ENCODE data around the gene KCNAB3.

The KCNAB3 gene

GRCh38 chr17:7940034-7940433, 10.4 kb upstream of the KCNAB3 start:
- no peak for DNase-seq

- no peak for DNase-seq
Measured at GRCh38 chr17:7935859-7936258, 6.2 kb upstream of the KCNAB3 start.

- peak; percentile 85 to 91 (median 88) for DNase-seq
Measured at GRCh38 chr17:7932949-7933348, 3.3 kb upstream of the KCNAB3 start.

- peak; percentile 31 to 52 (median 38) for DNase-seq
Measured at GRCh38 chr17:7932483-7932891, 2.8 kb upstream of the KCNAB3 start.

- DNase-seq = peak; percentile 100
Measured at GRCh38 chr17:7931709-7932482, 2.2 kb upstream of the KCNAB3 start, which contains the start of the genes CNTROB and TRAPPC1. Gene CNTROB (plus strand): TSS chr17:7932206. CDS start chr17:7933080, 874 bp downstream. Gene TRAPPC1 (minus strand): TSS chr17:7931946. CDS start chr17:7931829, 117 bp downstream.

GRCh38 chr17:7930841-7931631, 1.4 kb upstream of the KCNAB3 start:
- no peak for DNase-seq

GRCh38 chr17:7927596-7927995, 2.1 kb downstream of the KCNAB3 start:
- no peak for DNase-seq

- peak; percentile 66 to 83 (median 74) for DNase-seq
Measured at GRCh38 chr17:7922845-7923628, 6.6 kb downstream of the KCNAB3 start.

- peak in 1 of 3 donors; percentile 35 for DNase-seq
Measured at GRCh38 chr17:7922269-7922844, 7.3 kb downstream of the KCNAB3 start.

- DNase-seq = no peak
Measured at GRCh38 chr17:7916808-7917207, 12.8 kb downstream of the KCNAB3 start.

GRCh38 chr17:7916385-7916682, 13.3 kb downstream of the KCNAB3 start:
- DNase-seq = no peak

- DNase-seq = peak; percentile 79 to 94 (median 89)
Measured at GRCh38 chr17:7915611-7916384, 13.9 kb downstream of the KCNAB3 start, which contains the start of gene RNF227. Gene RNF227 (minus strand): TSS chr17:7916289. CDS start chr17:7916195, 94 bp downstream.

GRCh38 chr17:7915179-7915610, 14.5 kb downstream of the KCNAB3 start:
- DNase-seq = peak in 2 of 3 donors; percentile 20 to 34

GRCh38 chr17:7912927-7913524, 16.6 kb downstream of the KCNAB3 start:
- peak; percentile 80 to 87 (median 87) for DNase-seq

- DNase-seq = peak; percentile 51 to 78 (median 76)
Measured at GRCh38 chr17:7911116-7911515, 18.5 kb downstream of the KCNAB3 start.

- DNase-seq = peak in 1 of 3 donors; percentile 38
Measured at GRCh38 chr17:7910711-7911110, 18.9 kb downstream of the KCNAB3 start.

- DNase-seq = no peak
Measured at GRCh38 chr17:7910281-7910680, 19.4 kb downstream of the KCNAB3 start.

GRCh38 chr17:7909089-7909488, 20.6 kb downstream of the KCNAB3 start:
- no peak for DNase-seq

GRCh38 chr17:7903154-7904103, 26.2 kb downstream of the KCNAB3 start:
- no peak for DNase-seq

- peak; percentile 84 to 92 (median 89) for DNase-seq
Measured at GRCh38 chr17:7897773-7898172, 31.9 kb downstream of the KCNAB3 start.

Measured in suppressor macrophage treated with lipopolysaccharide for 1 hour (primary cell).